SIG-M5 (cell line): ENCODE measurements around the gene CNN1.
"Not testable (repeated sequence)": the region's sequence is repeated elsewhere in the genome, so short reads cannot be mapped to it uniquely, and the experiment has no call there.

Experiments
- DNase-seq: peaks from one replicate; lab custom pipeline; 2025; lab: John Stamatoyannopoulos, UW

CNN1 gene

DNA sequence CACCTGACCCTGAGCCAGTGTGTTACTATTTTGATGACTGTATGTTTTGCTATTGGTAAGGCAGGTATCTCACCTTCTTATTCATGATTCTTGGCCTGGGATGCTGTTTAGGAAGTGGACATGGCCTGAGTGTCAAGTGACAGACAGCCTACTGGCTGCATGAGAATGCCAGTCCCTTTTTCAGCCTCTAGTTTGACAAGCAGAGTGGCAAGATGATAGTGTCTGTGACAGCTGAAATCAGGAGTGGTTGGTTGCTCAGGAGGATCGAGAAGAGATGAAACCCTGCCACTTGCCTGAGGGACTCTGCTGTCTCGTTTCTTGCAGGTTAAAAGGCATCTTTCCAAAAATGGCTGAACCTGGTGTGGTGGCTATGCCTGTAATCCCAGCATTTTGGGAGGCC lies 27.5 kb downstream of the CNN1 start:
- DNase-seq, result no peak

DNA sequence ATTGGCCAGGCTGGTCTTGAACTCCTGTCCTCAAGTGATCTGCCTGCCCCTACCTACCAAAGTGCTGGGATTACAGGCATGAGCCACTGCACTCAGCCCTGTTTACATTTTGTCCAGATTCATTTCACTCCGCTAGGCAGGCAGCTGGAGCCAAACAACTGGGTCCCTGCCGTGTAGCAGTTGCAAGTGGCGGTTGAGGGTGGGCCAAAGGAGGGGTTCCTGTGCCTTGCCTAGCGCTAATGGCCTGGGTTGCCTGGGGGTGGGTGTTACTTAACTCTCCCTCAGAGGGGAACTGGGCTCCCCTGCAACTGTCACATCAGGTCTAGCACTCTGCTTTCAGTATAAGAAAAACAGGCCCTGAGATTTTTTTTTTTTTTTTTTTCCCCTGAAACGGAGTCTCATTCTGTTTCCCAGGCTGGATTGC lies 31.4 kb downstream of the CNN1 start:
- no peak for DNase-seq

DNA sequence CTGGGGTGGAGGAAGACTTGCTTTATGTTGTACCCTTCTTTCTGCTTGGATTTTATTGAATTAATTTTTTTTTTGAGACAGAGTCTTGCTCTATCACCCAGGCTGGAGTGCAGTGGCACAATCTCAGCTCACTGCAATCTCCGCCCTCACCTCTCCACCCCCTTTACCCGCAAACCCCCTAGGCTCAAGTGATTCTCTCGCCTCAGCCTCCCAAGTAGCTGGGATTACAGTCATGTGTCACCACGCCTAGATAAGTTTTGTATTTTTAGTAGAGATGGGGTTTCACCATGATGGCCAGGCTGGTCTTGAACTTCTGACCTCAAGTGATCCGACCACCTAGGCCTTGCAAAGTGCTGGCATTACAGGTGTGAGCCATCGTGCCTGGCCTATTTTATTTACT lies 34.7 kb downstream of the CNN1 start:
- DNase-seq, result not testable (repeated sequence)

DNA sequence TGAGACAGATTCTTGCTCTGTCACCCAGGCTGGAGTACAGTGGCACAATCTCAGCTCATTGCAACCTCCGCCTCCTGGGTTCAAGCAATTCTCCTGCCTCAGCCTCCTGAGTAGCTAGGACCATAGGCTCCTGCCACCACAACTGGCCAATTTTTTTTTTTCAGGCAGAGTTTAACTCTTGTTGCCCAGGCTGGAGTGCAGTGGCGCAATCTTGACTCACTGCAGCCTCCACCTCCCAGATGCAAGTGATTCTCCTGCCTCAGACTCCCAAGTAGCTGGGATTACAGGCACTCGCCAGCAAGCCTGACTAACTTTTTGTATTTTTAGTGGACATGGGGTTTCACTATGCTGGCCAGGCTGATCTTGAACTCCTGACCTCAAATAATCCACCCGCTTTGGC lies 35.1 kb downstream of the CNN1 start:
- not testable (repeated sequence) for DNase-seq

DNA sequence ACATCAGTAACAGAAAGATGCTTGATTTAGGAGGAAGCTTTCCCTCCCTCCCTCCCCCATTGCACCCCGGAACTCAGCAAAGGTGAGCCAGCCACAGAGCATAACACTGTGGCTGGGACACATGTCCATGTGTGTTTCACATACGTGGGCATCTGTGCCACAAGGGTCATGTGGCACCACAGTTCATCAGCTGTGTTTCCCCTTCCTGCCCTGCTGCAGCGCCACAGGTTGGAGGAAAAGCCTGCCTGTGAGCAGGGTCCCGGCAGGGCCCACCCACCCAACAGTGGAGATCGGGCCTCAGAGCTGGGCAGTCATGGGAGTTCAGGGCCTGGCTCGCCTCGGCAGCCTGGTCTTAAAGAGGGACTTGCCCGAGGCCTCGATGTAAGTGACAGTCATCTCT lies 36.0 kb downstream of the CNN1 start:
- DNase-seq, result no peak

DNA sequence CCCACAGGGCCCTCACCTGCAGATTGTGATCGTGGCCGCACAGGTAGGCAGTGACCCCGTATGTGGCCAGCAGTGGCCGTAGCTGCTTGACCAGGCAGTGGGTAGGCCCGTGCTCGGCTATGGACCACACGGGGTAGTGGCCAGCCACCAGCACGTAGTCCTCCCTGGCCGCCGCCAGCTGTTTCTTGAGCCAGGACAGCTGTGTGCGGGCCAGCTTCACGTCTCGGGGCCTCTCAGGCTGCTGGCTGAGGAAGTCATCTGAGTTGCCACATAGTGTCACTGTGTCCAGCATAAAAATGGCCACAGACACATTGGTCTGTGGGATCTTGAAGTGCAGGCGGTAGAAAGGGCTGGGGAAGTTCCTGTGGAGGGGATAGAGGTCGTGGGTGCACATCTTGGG lies 37.6 kb downstream of the CNN1 start:
- DNase-seq, result no peak

DNA sequence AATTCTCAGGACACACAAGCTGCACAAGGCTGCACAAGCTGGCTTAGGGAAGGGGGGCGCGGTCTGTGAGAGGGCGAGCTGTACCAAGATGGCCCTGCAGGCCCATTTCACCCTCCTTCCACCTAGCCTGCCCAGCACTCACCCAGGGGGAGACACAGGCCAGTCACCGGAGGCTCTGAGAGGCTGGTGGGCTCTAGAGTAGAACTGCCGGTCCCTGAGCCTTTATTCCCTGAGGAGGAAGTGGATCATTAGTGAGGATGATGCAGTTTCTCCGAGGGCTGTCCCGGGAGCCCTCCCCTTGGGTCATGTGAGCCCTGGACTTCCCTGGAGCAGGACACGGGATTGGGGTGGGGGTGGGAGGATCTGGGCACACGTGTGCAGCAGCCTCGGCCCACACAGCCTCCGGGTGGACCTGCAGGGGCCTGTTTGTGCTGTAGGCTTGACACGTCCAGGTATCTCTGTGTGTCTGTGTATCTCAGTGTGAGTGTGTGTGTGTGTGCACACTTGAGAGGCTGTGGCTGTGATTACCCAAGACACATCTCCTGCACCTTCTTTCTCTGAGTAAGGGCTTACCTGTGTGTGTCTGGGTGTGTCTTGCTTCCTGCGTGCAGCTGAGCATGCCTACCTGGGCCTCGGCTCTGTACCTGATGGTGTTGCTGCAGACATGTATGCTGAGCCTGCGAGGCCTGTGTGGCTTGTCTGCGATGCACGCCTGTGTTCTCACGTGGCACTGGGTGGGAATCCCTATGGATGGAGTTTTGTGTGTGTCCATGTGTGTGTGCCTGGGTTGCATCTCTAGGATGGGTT lies 39.0 kb downstream of the CNN1 start, which contains the start of gene ACP5:
ACP5 (minus strand) TSS at position 195 of the 807 bp plus-strand sequence. CDS start 328 bp downstream, outside the sequence.
- DNase-seq, result no peak

DNA sequence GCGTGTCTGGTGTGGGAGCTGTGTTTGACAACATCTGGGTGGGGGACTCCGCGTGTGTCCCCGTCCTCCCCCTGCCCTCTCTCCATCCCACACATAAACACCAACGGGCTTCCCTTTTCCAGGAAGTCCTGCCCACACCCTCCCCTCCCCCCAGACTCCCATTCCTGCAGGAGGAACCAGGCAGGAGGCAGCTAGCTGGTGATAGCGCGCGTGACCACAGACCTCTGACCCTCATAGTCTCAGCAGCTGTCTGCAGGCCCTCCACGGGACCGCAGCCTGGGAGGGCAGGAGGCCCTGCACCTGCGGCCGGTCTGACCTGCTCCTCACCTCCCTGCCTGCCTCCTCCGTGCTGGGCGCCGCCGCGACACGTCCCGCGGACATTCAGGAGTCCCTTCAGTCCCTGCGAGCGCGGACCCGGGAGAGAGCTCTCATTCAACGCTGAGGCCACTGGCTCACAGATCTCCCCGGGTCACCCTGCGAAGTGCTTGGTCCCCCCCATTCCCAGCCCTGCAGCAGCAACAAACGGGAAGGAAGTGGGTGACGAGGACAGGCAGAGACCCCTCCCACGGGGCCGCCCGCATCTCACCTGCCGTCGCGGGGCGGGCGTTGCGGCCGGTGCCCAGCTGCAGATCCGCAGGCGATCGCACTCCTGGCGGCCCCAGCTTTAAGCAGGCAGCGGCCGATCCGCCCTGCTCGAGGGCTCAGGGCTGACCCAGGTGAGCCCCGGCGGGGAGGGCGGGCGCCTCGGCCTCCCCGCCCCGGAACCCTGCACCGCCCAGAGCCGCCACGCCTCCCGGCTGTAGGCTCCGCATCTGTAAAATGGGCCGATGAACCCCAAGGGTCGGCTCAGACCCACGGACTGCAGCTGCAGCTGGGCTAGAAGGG lies 39.8 kb downstream of the CNN1 start:
- no peak for DNase-seq

DNA sequence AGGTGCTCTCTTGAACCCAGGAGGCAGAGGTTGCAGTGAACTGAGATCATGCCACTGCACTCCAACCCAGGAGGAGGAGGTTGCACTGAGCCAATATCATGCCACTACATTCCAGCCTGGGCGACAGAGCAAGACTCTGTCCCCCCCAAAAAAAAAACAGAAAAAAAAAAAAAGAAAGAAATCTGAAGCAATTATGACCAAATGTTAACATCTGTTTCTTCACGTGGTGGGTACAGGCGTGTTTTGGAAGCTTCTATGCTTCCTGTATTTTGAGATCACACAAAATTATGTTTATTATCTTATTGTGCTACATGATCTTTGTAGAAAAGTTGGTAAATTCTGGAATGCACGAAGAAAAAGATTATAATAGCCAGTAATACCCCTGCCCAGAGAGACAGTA lies 41.5 kb downstream of the CNN1 start:
- no peak for DNase-seq

DNA sequence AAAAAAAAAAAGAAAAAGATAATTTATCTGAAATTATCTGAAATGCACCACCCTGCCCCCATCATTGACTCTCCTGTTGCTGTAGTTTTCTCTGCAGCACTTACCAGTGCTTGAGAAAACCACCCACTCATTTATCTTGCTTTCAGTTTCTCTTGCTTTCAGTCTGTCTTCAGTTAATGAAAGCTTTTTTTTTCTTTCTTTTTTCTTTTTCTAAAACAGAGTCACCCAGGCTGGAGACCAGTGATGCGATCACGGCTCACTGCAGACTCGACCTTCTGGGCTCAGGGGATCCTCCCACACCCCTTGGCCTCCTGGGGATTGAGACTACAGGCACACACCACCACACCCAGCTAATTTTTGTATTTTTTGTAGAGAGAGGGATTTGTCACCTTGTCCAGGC lies 43.1 kb downstream of the CNN1 start:
- DNase-seq, result no peak

DNA sequence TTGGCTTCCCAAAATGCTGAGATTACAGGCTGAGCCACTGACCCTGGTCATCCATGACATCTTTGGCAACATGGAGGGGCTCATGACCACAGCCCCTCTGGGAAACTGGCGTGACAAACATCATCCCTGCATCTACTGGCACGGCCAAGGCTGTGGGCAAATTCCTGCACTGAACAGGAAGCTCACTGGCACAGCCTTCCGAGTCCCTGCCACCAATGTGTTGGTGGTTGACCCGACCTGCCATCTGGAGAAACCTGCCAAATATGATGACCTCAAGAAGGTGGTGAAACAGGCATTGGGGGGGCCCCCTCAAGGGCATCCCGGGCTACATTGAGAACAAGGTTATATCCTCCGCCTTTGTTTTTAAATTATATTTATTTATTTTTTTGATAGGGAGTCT lies 47.7 kb downstream of the CNN1 start:
- no peak for DNase-seq

DNA sequence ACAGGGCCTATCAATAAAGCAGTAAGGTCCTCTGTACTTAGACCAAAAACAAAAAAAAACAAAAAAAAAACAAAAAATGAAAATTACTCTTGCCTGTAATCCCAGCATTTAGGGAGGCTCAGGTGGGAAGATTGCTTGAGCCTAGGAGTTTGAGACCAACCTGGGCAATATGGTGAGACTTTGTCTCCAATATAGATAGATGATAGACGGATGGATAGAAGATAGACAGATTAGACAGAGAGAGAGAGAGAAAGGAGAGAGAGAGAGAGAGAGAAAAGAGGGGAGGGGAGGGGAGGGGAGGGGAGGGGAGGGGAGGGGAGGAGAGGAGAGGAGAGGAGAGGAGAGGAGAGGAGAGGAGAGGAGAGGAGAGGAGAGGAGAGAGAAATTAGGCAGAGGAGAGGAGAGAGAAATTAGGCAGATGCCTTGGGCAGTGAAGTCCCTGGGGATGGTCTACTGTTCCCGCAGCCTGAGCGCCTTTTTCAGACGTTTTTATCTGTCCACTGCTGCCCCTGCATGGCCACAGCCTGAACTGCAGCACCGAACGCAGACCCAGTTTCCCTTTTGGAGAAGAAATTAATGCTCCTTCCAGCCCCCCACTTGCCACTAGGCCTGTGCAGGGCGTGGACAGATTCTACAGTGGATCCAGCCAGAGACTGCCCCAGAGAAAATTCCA lies 48.8 kb downstream of the CNN1 start:
- DNase-seq, result no peak

DNA sequence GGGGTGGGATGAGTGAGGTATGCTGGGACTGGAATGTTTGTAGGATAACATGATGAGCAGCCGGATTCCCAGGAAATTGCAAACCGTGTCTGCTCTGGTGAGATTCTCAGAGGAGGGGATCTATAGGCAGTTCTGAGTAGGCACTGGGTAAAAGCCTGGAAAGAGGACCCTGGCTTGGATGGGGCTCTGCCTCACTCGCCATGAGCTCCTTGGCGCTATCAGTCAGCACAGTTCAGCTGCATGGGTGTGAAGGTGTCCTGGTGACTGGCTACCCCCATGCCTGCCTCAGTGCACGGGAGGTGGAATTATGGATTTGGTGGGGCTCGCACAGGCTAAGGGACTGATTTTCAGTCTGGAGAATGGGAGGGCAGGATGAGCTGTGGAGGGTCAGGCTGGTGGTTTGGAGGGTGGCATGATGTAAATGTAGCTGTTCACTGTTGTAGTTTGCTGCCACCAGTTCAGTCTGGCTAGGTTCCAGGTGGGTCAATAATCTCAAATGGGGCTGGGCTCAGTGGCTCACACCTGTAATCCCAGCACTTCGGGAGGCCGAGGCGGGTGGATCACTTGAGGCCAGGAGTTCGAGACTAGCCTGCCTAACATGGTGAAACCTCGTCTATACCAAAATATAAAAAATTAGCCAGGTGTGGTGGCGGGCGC lies 49.5 kb downstream of the CNN1 start:
- no peak for DNase-seq

DNA sequence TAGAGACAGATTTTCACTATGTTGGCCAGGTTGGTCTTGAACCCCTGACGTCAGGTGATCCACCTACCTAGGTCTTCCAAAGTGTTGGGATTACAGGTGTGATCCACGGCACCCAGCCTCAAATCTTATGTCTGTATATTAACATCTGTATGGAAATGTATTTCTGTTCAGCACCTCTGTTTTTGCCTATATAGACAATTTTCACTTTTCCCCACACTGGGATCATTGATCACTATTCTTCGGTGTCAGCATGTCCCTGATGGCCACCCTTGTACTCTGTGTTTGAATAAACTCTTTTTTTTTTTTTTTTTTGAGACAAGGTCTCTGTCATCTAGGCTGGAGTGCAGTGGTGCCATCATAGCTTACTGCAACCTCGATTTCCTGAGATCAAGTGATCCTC lies 55.4 kb downstream of the CNN1 start:
- DNase-seq, result no peak

DNA sequence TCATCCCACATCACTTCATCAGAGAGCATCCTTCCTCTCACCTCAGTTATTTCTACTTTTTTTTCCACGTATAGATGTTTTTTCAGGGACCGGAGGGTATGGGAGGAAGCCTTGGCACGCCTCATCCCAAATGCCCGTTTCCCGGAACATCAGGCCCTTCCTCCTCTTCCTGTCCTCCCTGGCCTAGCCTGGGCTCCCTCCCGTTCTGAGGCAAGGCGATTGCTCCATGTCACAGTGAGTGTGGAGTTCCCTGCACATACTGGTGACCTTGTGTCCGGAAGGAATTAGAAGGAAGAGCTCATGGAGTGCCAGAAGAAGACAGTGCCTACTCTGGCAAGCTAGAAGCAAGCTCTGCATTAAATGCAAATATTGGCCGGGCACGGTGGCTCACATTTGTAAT lies 57.5 kb downstream of the CNN1 start:
- DNase-seq, result no peak

DNA sequence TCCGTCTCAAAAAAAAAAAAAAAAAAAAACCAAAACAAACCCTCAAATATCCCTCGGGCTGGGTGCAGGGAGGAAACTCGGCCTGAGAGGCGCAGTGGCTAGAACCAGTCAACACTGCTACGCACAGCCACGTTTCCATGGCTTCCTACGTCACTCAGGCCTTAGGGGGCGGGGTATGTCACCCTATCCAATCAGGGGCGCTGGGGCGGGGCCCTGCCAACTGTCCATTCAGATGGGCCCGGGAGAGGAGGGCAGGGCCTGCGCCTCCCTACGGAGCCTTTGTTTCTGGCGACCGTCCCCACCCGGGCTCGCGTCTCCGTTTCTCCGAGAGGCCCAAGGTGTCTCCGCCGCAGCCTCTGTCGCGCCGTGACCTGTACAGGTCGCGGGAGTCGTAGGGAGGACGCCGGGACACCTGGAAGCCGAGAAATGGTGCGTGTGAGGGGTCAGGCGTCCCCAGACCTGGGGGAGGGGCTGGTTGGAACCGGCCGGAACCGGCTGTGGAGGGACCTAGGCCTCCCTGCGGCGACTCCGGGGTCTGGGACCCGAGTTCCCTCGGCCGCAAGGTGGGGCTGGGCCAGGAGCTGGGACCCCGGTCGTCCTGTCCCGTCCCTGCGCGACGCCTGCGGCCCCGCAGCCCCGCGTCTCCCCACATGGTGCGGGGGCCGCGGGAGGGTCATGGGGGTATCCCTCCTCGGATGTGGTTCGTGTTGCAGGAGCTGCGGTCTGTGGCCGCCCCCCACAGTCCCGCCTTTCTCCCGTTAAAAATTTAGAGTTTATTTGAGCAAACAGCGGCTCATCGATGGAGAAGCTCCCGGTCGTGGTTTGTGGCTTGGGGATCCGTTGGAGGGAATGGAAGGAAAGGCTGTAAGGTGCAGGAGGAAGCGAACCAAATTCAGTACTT lies 58.8 kb downstream of the CNN1 start, which contains the start of gene ZNF627:
ZNF627 (plus strand) TSS at position 282 of the 901 bp plus-strand sequence; CDS start at position 427, 145 bp downstream.
- DNase-seq, result peak; percentile 71

DNA sequence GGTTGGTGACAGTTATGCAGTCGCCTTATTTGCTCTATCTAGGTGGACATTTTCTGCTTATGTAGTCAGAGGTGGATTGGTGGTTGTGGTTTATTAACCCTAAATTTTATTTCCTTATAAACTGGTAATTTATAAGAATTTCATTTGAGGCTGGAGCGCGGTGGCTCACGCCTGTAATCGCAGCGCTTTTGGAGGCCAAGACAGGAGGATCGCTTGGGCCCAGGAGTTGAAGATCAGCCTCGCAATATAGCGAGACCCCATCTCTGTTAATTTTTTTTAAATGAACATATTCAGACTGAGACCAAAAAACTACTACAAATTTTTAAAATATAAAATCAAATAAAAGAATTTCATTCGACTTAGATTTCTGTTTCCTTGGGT lies 59.4 kb downstream of the CNN1 start:
- no peak for DNase-seq

DNA sequence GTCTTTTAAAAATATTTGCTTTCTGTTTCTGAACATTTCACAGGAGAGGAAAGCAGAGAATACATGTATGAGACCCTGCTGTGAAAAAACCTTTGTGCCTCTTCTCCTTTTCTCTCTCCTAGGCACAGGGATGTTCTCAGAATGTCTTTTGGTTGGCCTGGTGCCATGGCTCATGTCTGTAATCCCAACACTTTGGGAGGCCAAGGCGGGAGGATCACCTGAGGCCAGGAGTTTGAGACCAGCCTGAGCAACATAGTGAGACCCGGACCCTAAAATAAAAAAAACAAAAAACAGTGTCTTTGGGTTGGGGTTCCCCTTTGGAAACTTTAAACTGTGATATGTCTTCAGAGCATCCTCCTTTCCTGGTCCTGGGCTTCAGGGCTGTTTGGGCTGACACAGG lies 60.1 kb downstream of the CNN1 start:
- DNase-seq, result no peak

DNA sequence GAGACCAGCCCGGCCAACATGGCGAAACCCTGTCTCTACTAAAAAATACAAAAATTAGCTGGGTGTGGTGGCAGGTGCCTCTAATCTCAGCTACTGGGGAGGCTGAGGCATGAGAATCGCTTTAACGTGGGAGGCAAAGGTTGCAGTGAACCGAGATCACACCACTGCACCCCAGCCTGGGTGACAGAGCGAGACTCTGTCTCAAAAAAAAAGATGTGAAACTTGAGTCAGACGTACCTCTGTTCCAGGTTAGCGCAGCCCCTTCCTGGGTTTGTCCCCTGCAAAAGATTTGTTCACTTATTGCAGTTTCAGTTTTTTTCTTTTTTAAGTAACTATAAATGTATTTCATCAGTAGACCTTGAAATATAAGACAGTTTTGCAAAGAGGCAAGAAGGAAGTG lies 61.1 kb downstream of the CNN1 start:
- DNase-seq, result not testable (repeated sequence)
